SK-N-SH (cell line): ENCODE results near the gene GDPD2. TPM values are rescaled to one million over a fixed set of nuclear protein-coding genes. Genes with fewer than 3 reads are reported as not detected.

ENCODE experiments used
- CTCF ChIA-PET: fragments of 300-600, 350-600 bp; formaldehyde crosslinking; extraction: SDS; loops from one replicate; lab custom pipeline; 2021; lab: Yijun Ruan, JAX
- POLR2A ChIA-PET: fragments of 350-600 bp; sonication (Branson Sonifier 250); formaldehyde crosslinking; extraction: SDS; loops from one replicate; lab custom pipeline; 2020; ENCODE audit warnings: antibody characterized with exemption, inconsistent platforms; lab: Yijun Ruan, JAX
- DNase-seq: peaks from one replicate; pipeline ENCODE4 v3.0.0; 2012
- H2AFZ ChIP-seq: fragments of 200-600 bp; sonication (generic); 2 replicates; pipeline ENCODE4 v1.8.1; 2016; ENCODE audit warnings: antibody characterized with exemption, mild to moderate bottlenecking, low read depth
- H3F3A ChIP-seq: fragments of 200-600 bp; sonication (generic); replicated peaks from 2 replicates; pipeline ENCODE3; 2016; ENCODE audit warnings: antibody characterized with exemption, mild to moderate bottlenecking; ENCODE audit not compliant: insufficient read depth
- H3K27ac ChIP-seq, 2 experiments: fragments of 200-500 bp in 1 of 2; fragments of 200-600 bp in 1 of 2; sonication (Bioruptor generic) in 1 of 2; sonication (generic), shearing (Covaris generic) in 1 of 2; 2 replicates each; pipeline versions ENCODE4 v1.5.1 to v1.6.1; 2014 to 2016; ENCODE audit warnings: low read depth in 2 of 2, inconsistent platforms in 1 of 2, low read length in 1 of 2, mild to moderate bottlenecking in 1 of 2, mixed read lengths in 1 of 2
- H3K27me3 ChIP-seq: fragments of 200-600 bp; sonication (generic), shearing (Covaris generic); 2 replicates; pipeline ENCODE4 v1.6.1; 2016; ENCODE audit warnings: mixed run types; ENCODE audit not compliant: insufficient read depth
- H3K36me3 ChIP-seq, 2 experiments: fragments of 200-500 bp in 1 of 2; fragments of 200-600 bp in 1 of 2; sonication (Bioruptor generic) in 1 of 2; sonication (generic) in 1 of 2; replicated peaks in 1 of 2; 2 replicates each; pipeline versions ENCODE3 to v1.5.1; 2014 to 2016; ENCODE audit warnings: low read length in 1 of 2, mild to moderate bottlenecking in 1 of 2; ENCODE audit not compliant: insufficient read depth in 2 of 2, control insufficient read depth in 1 of 2
- H3K4me1 ChIP-seq, 2 experiments: fragments of 200-500 bp in 1 of 2; fragments of 200-600 bp in 1 of 2; sonication (Bioruptor generic) in 1 of 2; sonication (generic), shearing (Covaris generic) in 1 of 2; 2 replicates each; pipeline versions ENCODE4 v1.5.1 to v1.6.1; 2014 to 2016; ENCODE audit warnings: low read depth in 1 of 2, low read length in 1 of 2, mixed run types in 1 of 2; ENCODE audit not compliant: insufficient read depth in 2 of 2, control insufficient read depth in 1 of 2
- H3K4me2 ChIP-seq: fragments of 200-600 bp; sonication (generic), shearing (Covaris generic); 2 replicates; pipeline ENCODE4 v1.6.1; 2017; ENCODE audit warnings: mixed run types
- H3K4me3 ChIP-seq, 2 experiments: fragments of 200-500 bp in 1 of 2; fragments of 200-600 bp in 1 of 2; sonication (Bioruptor generic) in 1 of 2; sonication (generic), shearing (Covaris generic) in 1 of 2; 2 replicates each; pipeline versions ENCODE4 v1.5.1 to v1.8.1; 2014 to 2016; ENCODE audit warnings: low read depth in 2 of 2, inconsistent platforms in 1 of 2, low read length in 1 of 2, mild to moderate bottlenecking in 1 of 2, mixed read lengths in 1 of 2, moderate library complexity in 1 of 2
- H3K79me2 ChIP-seq: fragments of 200-600 bp; sonication (generic); 2 replicates; pipeline ENCODE4 v1.8.1; 2017; ENCODE audit warnings: mild to moderate bottlenecking; ENCODE audit not compliant: insufficient read depth
- H3K9ac ChIP-seq: fragments of 200-600 bp; sonication (generic); 2 replicates; pipeline ENCODE4 v1.6.1; 2017; ENCODE audit warnings: mixed run types
- H3K9me2 ChIP-seq: fragments of 200-600 bp; sonication (generic); 2 replicates; pipeline ENCODE4 v1.6.1; 2017; ENCODE audit warnings: mixed run types
- H3K9me3 ChIP-seq: fragments of 200-600 bp; sonication (generic); 2 replicates; pipeline ENCODE4 v1.6.1; 2017; ENCODE audit warnings: mixed run types, mild to moderate bottlenecking, moderate library complexity
- H4K20me1 ChIP-seq: fragments of 200-600 bp; sonication (generic); 2 replicates; pipeline ENCODE4 v1.6.1; 2017; ENCODE audit warnings: mild to moderate bottlenecking, mixed run types; ENCODE audit not compliant: insufficient read depth
- CHD2 ChIP-seq: fragments of 150-350 bp; IDR thresholded peaks from 2 replicates; pipeline ENCODE4 v1.6.1; 2018; ENCODE audit warnings: low read length; ENCODE audit not compliant: partially characterized antibody
- ELF1 ChIP-seq: IDR thresholded peaks from 2 replicates; pipeline ENCODE4 v1.4.0; 2012
- EP300 ChIP-seq, 2 experiments: IDR thresholded peaks; 2 replicates each; pipeline versions ENCODE4 v1.4.0 to v1.6.1; 2012; ENCODE audit warnings: borderline replicate concordance in 1 of 2, low read depth in 1 of 2, low read length in 1 of 2
- FOXJ3 ChIP-seq: sonication (generic); formaldehyde crosslinking; IDR thresholded peaks from 2 replicates; pipeline ENCODE4 v1.5.1; 2020; ENCODE audit warnings: mild to moderate bottlenecking, missing genetic modification reagents
- FOXM1 ChIP-seq: IDR thresholded peaks from 2 replicates; pipeline ENCODE4 v1.4.0; 2012; ENCODE audit warnings: low read depth, mild to moderate bottlenecking
- IRF3 ChIP-seq: fragments of 150-350 bp; IDR thresholded peaks from 2 replicates; pipeline ENCODE4 v1.6.1; 2016; ENCODE audit warnings: mild to moderate bottlenecking, low read depth, low read length
- PBX3 ChIP-seq: IDR thresholded peaks from 2 replicates; pipeline ENCODE4; 2012
- POLR2AphosphoS5 ChIP-seq: IDR thresholded peaks from 2 replicates; pipeline ENCODE4 v1.6.1; 2012; ENCODE audit warnings: low read depth, low read length
- RCOR1 ChIP-seq: fragments of 150-350 bp; IDR thresholded peaks from 2 replicates; pipeline ENCODE4 v1.6.1; 2017; ENCODE audit warnings: antibody characterized with exemption, low read length
- RFX5 ChIP-seq: IDR thresholded peaks from 2 replicates; pipeline ENCODE4 v1.6.1; 2012; ENCODE audit warnings: mild to moderate bottlenecking, improper control_type of control experiment, low read length
- SIN3A ChIP-seq: IDR thresholded peaks from 2 replicates; pipeline ENCODE4 v1.6.1; 2012; ENCODE audit warnings: low read depth, mild to moderate bottlenecking, low read length, moderate library complexity, borderline replicate concordance
- SMC3 ChIP-seq: IDR thresholded peaks from 2 replicates; pipeline ENCODE4 v1.6.1; 2012; ENCODE audit warnings: low read depth, low read length, improper control_type of control experiment
- TAF1 ChIP-seq: IDR thresholded peaks from 2 replicates; pipeline ENCODE4 v1.6.1; 2012; ENCODE audit warnings: low read depth, mild to moderate bottlenecking, low read length, moderate library complexity, borderline replicate concordance
- TCF12 ChIP-seq: IDR thresholded peaks from 2 replicates; pipeline ENCODE4 v1.4.0; 2012
- TEAD4 ChIP-seq: IDR thresholded peaks from 2 replicates; pipeline ENCODE4 v1.4.0; 2012; ENCODE audit warnings: mild to moderate bottlenecking, borderline replicate concordance; ENCODE audit not compliant: insufficient read depth
- USF1 ChIP-seq: IDR thresholded peaks from 2 replicates; pipeline ENCODE4 v1.4.0; 2012; ENCODE audit warnings: low read depth, borderline replicate concordance
- USF2 ChIP-seq: fragments of 150-350 bp; IDR thresholded peaks from 2 replicates; pipeline ENCODE4 v1.6.1; 2017; ENCODE audit warnings: antibody characterized with exemption, low read length, low read depth, borderline replicate concordance
- YY1 ChIP-seq: IDR thresholded peaks from 2 replicates; pipeline ENCODE4 v1.4.0; 2012; ENCODE audit warnings: low read depth, mild to moderate bottlenecking
- ZBTB33 ChIP-seq: IDR thresholded peaks from 2 replicates; pipeline ENCODE4 v1.4.0; 2012; ENCODE audit warnings: low read depth, borderline replicate concordance
- WGBS: methylation state at CpG from one replicate; pipeline ENCODE4 v1.1.6; 2017; ENCODE audit warnings: low lambda C conversion rate; 5-methylcytosine and 5-hydroxymethylcytosine counted together
- polyA plus RNA-seq, 3 experiments: library from polyadenylated mRNA; depleted of rRNA; stranded (reverse); fragments of >200 nt; gene quantifications; 2 replicates each; pipeline ENCODE4 v1.2.3, GENCODE V29; 2012

Gene GDPD2
- polyA plus RNA-seq, 1 of the 3 experiments (the other 2 are of a cell fraction) = 0.08 TPM

- Histone ChIP-seq H4K20me1 (no peaks in the 10 kb centered on the region), H3K27ac (no peak overlapping the region), H3K9me3 (no peaks in the 10 kb centered on the region), H2AFZ (peak overlapping the region; percentile 65; the same call in 1 of the 2 replicates), H3K36me3 (no peaks in the 10 kb centered on the region), H3K4me2 (no peak overlapping the region), H3K9ac (no peak overlapping the region), H3K4me3 (no peak overlapping the region), H3K4me1 (peaks cover 0 to 8% of the 10 kb centered on the region in 2 experiments; a peak in 1 of 4 replicates), H3K27me3 (no peaks in the 10 kb centered on the region; the same call in 1 of the 2 replicates), H3F3A (no peaks in the 10 kb centered on the region), H3K9me2 (no peaks in the 10 kb centered on the region), H3K79me2 (no peaks in the 10 kb centered on the region)
- 48% methylated on average over 8 of the region's 8 CpGs for WGBS
- no peak for DNase-seq
- ChIA-PET CTCF (no interaction called here), POLR2A (no interaction called here)
- TF ChIP-seq EP300 (IDR thresholded peaks at IDR 0.05; ENCODE audit: borderline replicate concordance in 1 of 2, low read depth in 1 of 2, low read length in 1 of 2) = no peak
- no peak for TF ChIP-seq YY1
- TF ChIP-seq TCF12 = no peak
- TF ChIP-seq FOXM1 = no peak
- no peak for TF ChIP-seq SIN3A
- TF ChIP-seq USF2 = no peak
- TF ChIP-seq CHD2 = no peak
- no peak for TF ChIP-seq USF1
- TF ChIP-seq IRF3 = no peak
- no peak for TF ChIP-seq TAF1
- TF ChIP-seq TEAD4 = no peak
- no peak for TF ChIP-seq POLR2AphosphoS5
- TF ChIP-seq RFX5 = no peak
- TF ChIP-seq RCOR1 = no peak
- TF ChIP-seq ZBTB33 = no peak
- no peak for TF ChIP-seq ELF1
- no peak for TF ChIP-seq SMC3
- no peak for TF ChIP-seq PBX3
- TF ChIP-seq FOXJ3 (CRISPR knock-in tag) = no peak
Observed at GRCh38 chrX:70437921-70438665, 15.0 kb downstream of the GDPD2 start.
